Measurements from ENCODE around the gene KLHL8. TPM values are rescaled to one million over a fixed set of nuclear protein-coding genes. Genes with fewer than 3 reads are reported as not detected.

The KLHL8 gene
- polyA plus RNA-seq, 1 donor from 2014 or later = 15.0 TPM

- H3K9me3 ChIP-seq (ENCODE audit: low read length) = no peaks in the 10 kb centered on the region
- H3K27me3 ChIP-seq (ENCODE audit: insufficient read depth, low read depth, low read length) = no peaks in the 10 kb centered on the region
- no peaks in the 10 kb centered on the region for H3K9me2 ChIP-seq (ENCODE audit: insufficient read depth, low read length)
- no peaks in the 10 kb centered on the region for H3K79me2 ChIP-seq (replicated peaks; ENCODE audit: insufficient read depth, low read length)
- H4K20me1 ChIP-seq (ENCODE audit: insufficient read depth) = no peaks in the 10 kb centered on the region
- H3F3A ChIP-seq (ENCODE audit: insufficient read depth, low read length, poor library complexity, severe bottlenecking) = no peaks in the 10 kb centered on the region
- H3K4me3 ChIP-seq (ENCODE audit: low read length) = no peak overlapping the region
- H3K9ac ChIP-seq (ENCODE audit: low read length) = no peak overlapping the region
- TF ChIP-seq SMC3 (conservative IDR thresholded peaks at IDR 0.05; ENCODE audit: poor library complexity) (no peak), EP300 (conservative IDR thresholded peaks at IDR 0.05; ENCODE audit: poor library complexity, severe bottlenecking) (no peak), MXI1 (conservative IDR thresholded peaks at IDR 0.05; ENCODE audit: poor library complexity, severe bottlenecking) (no peak), POLR2AphosphoS5 (IDR thresholded peaks at IDR 0.05) (no peak), CTCF (IDR thresholded peaks at IDR 0.05; ENCODE audit: poor library complexity, severe bottlenecking) (no peak), TAF1 (IDR thresholded peaks at IDR 0.05; ENCODE audit: low read depth) (no peak), EZH2 (IDR thresholded peaks at IDR 0.05; ENCODE audit: borderline replicate concordance, insufficient read depth, low read length, poor library complexity, severe bottlenecking) (no peak), REST (IDR thresholded peaks at IDR 0.05; ENCODE audit: borderline replicate concordance) (no peak), RAD21 (conservative IDR thresholded peaks at IDR 0.05) (no peak)
- no peaks in the 10 kb centered on the region for H3K36me3 ChIP-seq (ENCODE audit: insufficient read depth, low read length)
- H3K4me2 ChIP-seq (ENCODE audit: low read length) = no peak overlapping the region
- no peak overlapping the region for H3K27ac ChIP-seq (ENCODE audit: low read length)
- H2AFZ ChIP-seq (ENCODE audit: low read depth, low read length) = no peak overlapping the region
Observed at GRCh38 chr4:87236861-87237260, 16.4 kb upstream of the KLHL8 start.

GRCh38 chr4:87235020-87235671 is 14.7 kb upstream of the KLHL8 start:
- TF ChIP-seq REST (IDR thresholded peaks at IDR 0.05; ENCODE audit: borderline replicate concordance) = no peak
- no peak for TF ChIP-seq MXI1 (conservative IDR thresholded peaks at IDR 0.05; ENCODE audit: poor library complexity, severe bottlenecking)
- no peak for TF ChIP-seq EZH2 (IDR thresholded peaks at IDR 0.05; ENCODE audit: borderline replicate concordance, insufficient read depth, low read length, poor library complexity, severe bottlenecking)
- TF ChIP-seq EP300 (conservative IDR thresholded peaks at IDR 0.05; ENCODE audit: poor library complexity, severe bottlenecking) = no peak
- no peak for TF ChIP-seq POLR2AphosphoS5 (IDR thresholded peaks at IDR 0.05)
- no peak for TF ChIP-seq SMC3 (conservative IDR thresholded peaks at IDR 0.05; ENCODE audit: poor library complexity)
- TF ChIP-seq CTCF (IDR thresholded peaks at IDR 0.05; ENCODE audit: poor library complexity, severe bottlenecking) = no peak
- no peak for TF ChIP-seq TAF1 (IDR thresholded peaks at IDR 0.05; ENCODE audit: low read depth)
- TF ChIP-seq RAD21 (conservative IDR thresholded peaks at IDR 0.05) = no peak
- Histone ChIP-seq H3K9me3 (ENCODE audit: low read length) (no peaks in the 10 kb centered on the region), H3K36me3 (ENCODE audit: insufficient read depth, low read length) (no peaks in the 10 kb centered on the region), H3K27ac (ENCODE audit: low read length) (no peak overlapping the region), H3K9me2 (ENCODE audit: insufficient read depth, low read length) (no peaks in the 10 kb centered on the region), H3F3A (ENCODE audit: insufficient read depth, low read length, poor library complexity, severe bottlenecking) (no peaks in the 10 kb centered on the region), H2AFZ (ENCODE audit: low read depth, low read length) (peak overlapping the region; percentile 42), H3K4me3 (ENCODE audit: low read length) (peak overlapping the region; percentile 57), H4K20me1 (ENCODE audit: insufficient read depth) (no peaks in the 10 kb centered on the region), H3K4me2 (ENCODE audit: low read length) (no peak overlapping the region), H3K9ac (ENCODE audit: low read length) (peak overlapping the region; percentile 32), H3K27me3 (ENCODE audit: insufficient read depth, low read depth, low read length) (no peaks in the 10 kb centered on the region), H3K79me2 (replicated peaks; ENCODE audit: insufficient read depth, low read length) (no peaks in the 10 kb centered on the region)

All from neural cell (in vitro differentiated cells).